Activated CD4-positive, alpha-beta T cell treated with anti-CD3 and anti-CD28 coated beads, Interleukin-2, amount 50 U/mL, for 48 hours (primary cell): ENCODE results near the gene LPIN1.

Source experiments
- DNase-seq, 2 experiments: peaks; one replicate each; pipeline ENCODE4 v3.0.0-alpha.2; 2020

LPIN1 gene

GRCh38 chr2:11785611-11785940 is 39.1 kb downstream of the LPIN1 start:
- DNase-seq, result no peak

GRCh38 chr2:11786191-11786590 is 39.8 kb downstream of the LPIN1 start:
- no peak for DNase-seq

GRCh38 chr2:11786592-11786991 is 40.2 kb downstream of the LPIN1 start:
- no peak for DNase-seq

- no peak for DNase-seq
Measured at GRCh38 chr2:11787991-11788390, 41.6 kb downstream of the LPIN1 start.

DNA sequence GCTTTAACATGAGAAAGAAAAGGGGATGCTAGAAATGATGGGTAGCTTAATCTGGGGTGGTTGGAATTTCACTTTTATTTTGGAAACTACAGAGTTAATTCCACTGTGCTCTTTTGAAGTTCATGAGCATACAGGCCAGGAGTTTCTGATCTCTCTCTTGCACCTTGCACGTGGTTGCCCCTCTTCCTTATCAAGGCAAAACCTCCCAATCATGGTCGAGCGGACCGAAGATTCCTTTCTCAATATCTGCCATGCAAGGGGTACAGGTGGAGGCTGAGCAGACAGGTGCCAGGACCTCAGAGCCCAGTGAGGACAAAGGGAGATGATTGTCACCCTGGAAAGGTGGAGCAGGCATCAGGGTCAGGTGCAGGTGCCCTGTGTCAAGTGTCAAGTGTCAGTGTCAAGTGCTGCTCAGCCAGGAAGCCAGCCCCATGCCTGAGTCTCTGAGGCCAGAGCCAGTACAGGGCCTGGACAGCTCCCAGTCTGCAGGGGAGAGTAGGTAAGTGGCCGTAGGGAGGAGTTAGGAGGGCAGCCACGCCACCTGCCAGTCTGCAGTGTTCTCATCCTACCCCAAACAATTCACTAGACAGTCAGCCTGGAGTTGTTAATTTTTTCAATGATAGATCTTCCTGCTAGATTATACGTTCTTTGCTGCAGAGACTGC is 42.2 kb downstream of the LPIN1 start:
- DNase-seq, result no peak

DNA sequence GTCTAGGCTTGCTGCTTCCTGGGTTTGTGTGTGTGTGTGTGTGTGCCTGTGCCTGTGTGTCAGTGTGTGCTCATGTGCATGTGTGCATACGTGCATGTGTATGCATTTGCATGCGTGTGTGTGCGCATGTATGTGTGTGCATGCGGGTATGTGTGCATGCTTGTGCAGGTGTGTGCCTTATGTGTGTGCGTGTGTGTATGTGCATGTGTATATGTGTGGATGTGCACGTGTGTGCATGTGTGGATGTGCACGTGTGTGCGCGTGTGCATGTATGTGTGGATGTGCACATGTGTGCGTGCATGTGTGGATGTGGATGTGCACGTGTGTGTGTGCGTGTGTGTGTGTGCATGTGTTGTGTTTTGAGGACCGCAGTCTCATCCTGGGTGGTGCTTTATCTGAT is 42.8 kb downstream of the LPIN1 start:
- DNase-seq, result no peak

DNA sequence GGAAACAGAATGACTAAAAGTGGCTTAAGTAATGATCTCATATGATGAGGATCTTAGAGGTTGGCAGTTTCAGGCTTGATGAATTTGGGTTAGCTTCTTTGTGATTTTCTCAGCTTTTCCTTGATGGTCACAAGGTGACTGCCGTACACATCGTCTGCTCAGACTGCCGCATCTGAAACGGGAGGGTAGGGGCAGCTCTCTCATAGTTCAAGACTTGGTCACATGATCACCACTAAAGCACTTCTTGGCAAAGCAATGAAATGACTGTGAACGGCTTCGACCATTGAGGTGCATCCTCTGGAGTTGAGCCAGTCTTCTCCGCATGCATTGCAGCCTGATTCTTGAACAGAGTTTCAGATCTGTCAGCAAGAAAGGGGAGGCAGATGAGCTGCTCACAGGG is 43.8 kb downstream of the LPIN1 start:
- no peak for DNase-seq

DNA sequence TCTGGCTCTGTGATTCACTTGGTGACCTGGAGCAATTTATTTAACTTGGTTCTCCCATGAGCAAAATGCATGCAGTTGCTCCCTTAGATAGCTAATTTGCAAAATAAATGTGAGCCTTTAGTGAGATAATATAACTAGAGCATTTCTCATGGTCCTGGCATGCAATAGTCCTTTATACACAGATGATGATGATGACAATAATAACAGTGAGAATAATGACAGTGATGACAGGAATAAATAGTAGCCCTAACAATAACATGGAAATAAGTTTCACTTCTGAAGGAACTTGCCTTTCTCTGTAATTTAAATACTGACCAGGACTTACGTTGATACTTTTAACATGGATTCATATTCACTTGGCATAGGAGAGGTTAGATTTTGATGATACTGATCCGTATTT is 49.2 kb downstream of the LPIN1 start:
- DNase-seq, result no peak

DNA sequence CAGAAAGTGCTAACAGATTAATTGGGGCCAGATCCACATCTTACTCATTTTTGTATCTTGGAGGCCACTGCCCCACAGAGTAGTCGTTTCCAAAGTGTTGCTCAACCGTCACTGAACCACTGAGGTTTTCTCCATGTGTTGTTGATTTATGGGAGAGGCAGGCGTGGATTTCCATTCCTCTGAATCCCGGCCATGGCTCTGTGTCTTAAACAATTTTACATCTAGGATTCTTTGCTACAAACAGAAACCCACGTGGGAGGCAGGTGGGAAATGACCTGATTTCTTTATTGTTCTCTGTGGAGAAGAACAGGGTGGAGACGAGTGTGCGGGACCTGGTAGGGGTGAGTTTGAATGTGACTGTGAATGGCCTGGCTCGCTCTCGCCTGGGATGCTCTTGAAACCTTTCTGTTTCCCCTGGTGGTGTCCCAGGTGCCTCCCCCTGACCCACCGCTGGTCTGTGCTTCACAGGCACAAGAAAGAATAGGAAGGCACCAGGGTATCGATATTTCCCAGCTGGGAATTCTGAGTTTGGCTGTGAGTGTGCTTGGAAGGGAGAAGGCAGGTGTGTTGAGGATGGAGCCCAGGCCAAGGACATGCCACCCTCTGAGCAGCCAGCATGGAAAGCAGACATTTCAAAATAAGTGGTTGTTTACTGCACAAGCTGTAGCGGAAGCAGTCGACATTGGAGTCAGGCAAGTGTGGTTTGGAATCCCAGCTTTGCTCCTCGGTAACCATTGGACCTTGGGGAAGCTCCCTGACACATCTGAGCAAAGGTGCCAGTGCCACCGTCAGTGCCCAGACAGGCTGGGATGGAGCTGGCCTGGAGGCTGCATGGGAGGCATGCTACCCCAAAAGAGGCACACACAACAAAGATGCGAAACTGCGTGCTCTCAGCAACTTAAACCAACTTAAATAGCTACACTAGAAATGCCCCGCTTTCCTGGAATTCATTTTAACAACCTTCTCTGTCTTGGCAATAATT is 50.0 kb downstream of the LPIN1 start:
- no peak for DNase-seq

DNA sequence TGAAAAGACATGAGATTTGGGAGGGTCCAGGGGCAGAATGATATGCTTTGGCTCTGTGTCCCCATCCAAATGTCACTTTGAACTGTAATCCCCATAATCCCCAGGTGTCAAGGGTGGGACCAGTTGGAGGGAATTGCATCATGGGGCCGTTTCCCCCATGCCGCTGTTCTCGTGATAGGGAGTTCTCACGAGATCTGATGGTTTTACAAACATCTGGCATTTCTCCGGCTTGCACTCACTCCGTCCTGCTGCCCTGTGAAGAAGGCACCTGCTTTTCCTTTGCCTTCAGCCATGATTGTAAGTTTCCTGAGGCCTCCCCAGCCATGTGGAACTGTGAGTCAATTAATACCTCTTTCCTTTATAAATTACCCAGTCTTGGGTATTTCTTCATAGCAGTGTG is 51.4 kb downstream of the LPIN1 start:
- no peak for DNase-seq

DNA sequence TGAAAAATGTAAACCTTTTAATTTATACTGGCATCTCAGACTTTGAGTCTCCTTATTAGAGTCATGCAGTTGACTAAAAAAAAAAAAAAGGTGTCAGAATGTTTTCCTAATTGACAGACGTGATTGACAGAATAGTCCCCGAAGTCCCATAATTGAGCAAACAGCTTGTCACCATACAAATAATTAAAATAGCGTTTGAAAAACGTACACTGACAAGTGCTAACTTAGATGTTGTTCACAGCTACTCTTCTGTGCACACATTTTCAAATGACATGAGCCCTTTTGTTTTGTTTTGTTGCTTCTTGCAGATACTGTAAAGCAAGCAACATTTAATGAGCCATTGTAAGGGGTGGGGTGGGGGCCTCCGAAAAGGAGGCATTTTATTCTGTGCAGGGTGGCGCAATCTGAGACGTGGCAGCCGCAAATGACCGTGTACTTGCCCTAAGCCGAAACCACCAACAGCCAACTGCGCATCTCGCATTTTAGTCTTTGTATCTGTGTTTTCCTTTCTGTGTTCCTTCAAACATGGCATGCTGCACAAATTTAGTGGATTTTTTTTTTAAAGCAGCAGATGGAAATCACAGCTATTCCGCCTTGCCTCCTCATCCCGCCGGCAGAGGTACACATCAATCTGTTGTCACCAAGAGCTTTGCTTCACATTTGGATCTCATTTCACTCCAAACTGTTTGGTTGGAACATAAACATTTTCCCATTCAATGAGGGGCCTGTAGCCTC is 52.4 kb downstream of the LPIN1 start:
- no peak for DNase-seq

DNA sequence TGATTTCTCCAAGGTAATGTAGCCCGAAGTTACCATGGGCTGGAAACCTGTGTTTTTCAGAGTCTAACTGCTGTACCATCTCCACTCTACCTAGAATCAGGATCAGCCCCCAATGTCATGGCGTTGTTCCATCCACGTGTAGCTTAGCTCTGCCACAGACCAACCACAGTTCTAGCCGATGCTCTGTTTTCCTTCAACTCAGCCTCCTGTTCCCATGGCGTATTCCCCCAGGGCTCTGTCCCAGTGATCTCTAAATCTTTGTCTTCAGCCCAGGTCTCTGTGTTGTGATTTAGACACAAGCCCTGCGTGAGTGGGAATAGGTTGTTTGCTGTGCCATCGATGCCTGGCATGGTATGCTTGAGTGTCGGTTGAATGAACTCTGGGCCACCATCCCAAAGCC is 53.4 kb downstream of the LPIN1 start:
- no peak for DNase-seq

DNA sequence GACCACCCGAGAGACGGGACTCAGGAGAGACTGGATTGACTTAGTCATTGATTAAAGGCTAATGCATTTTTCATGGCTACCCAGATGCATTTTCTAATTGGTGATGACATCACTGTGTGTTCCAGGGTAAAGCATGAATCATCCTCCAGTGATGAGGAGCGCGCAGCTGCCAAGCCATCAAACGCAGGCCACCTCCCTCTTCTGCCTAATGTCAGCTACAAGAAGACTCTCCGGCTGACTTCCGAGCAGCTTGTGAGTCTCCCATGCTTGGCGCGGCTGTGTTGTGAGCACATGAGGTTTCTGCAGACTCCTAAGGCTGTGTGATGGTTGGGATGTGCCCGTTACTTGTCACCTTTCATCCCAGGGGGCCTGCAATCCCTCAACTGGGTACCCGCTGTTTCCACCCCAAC is 56.4 kb downstream of the LPIN1 start:
- no peak for DNase-seq

GRCh38 chr2:11805024-11805423 is 58.6 kb downstream of the LPIN1 start:
- DNase-seq, result no peak

GRCh38 chr2:11805920-11806319 is 59.5 kb downstream of the LPIN1 start:
- DNase-seq, result no peak

DNA sequence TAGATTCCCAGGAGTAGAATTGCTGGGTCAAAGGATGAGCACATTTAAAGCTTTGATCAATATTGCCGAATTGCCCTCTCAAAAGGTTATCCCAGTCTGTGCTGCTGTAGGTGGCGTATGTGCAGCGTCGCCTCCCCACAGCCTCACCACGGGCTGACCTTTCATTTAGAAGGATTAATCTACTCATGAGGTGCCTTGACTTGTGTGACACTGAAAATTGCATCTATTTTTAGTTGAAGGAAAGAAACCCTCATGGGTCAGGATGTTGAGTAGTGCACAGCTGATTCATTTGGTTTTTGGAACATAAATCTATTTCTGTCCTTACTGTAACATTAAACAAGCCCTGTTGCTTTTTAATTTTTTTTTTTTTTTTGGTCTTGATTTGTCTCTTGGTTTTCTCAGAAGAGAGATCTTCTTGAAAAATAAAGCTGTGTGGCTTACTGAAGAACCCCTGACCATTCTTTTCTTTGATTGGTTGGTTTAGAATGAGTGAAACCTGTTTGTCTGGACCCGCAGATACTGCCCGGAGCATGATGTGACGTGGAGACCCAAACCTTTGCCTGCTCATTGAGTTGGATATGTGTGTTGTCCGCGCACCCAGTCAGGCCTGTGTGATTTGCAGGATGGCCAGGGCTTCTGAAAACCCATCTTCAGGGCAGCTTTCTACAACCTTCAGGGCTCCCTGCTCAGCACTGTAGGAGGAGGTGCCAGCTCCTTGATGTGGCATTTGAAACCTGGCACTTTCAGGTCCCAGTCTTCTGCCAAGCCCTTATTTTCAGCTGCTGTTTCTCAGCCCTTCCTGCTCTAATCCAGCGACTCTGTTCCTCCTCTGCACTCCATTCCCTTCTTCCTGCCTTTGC is 61.0 kb downstream of the LPIN1 start:
- DNase-seq, result no peak

- no peak for DNase-seq
Measured at GRCh38 chr2:11808016-11808400, 61.6 kb downstream of the LPIN1 start.

DNA sequence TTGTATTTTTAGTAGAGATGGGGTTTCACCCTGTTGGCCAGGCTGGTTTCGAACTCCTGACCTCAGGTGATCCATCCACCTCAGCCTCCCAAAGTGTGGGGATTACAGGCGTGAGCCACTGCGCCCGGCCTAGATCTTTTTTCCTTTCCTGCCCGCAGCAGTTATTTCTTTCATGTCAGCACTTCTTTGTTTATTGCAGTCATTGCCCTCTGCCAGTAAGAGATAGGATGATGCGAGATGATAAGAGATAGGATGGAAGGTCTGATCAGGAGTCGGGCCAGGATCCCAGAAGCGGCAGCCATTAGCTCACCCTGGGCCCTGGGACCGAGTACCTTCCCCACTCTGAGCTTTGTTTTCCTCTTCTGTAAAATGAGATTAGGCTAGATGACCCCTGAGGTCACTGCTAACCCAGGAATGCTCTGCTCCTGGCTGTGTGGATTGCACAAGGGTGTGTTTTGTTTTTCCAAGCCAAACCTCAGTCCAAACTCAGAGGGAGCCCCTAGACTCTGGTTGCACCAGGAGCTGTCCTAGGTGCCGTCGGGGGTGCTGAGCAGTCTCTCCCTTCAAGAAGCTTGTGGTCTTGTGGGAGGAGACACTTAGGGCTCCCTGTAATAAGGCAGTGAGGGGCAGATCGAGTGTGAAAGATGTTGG is 63.3 kb downstream of the LPIN1 start:
- no peak for DNase-seq

- no peak for DNase-seq
Measured at GRCh38 chr2:11810237-11810977, 64.0 kb downstream of the LPIN1 start.

- no peak for DNase-seq
Measured at GRCh38 chr2:11811036-11811654, 64.7 kb downstream of the LPIN1 start.
